Peyer's patch (tissue), 4 donors: ENCODE measurements around the gene INHBA. TPM values are rescaled to one million over a fixed set of nuclear protein-coding genes. Genes with fewer than 3 reads are reported as not detected.

ENCODE experiments used
- DNase-seq, 3 donors: peaks; one replicate each; pipeline ENCODE4 v3.0.0-alpha.2; 2017 to 2019
- H3K27ac ChIP-seq, 4 donors: fragments of 200-600 bp; sonication (generic); one replicate each; pipeline ENCODE4 v1.5.1; 2016 to 2019
- H3K27me3 ChIP-seq, 2 donors: fragments of 200-600 bp; sonication (generic); one replicate each; pipeline ENCODE4 v1.5.1; 2019
- H3K36me3 ChIP-seq, 3 donors: fragments of 200-600 bp; sonication (generic); one replicate each; pipeline ENCODE4 v1.5.1; 2016 to 2019
- H3K4me1 ChIP-seq, 4 donors: fragments of 200-600 bp; sonication (generic); one replicate each; pipeline ENCODE4 v1.5.1; 2016 to 2019
- H3K4me3 ChIP-seq, 4 donors: fragments of 200-600 bp; sonication (generic); 1 replicate in 3 of 4; 2 replicates in 1 of 4; pipeline ENCODE4 v1.5.1; 2016 to 2019; ENCODE audit warnings: mild to moderate bottlenecking in 1 of 4
- H3K9me3 ChIP-seq, 4 donors: fragments of 200-600 bp; sonication (generic); one replicate each; pipeline ENCODE4 v1.5.1; 2016 to 2019; ENCODE audit warnings: mild to moderate bottlenecking in 1 of 4
- POLR2A ChIP-seq, 2 donors: fragments of 450-650 bp; IDR thresholded peaks; one replicate each; pipeline ENCODE4 v1.5.1; 2017; ENCODE audit warnings: antibody characterized with exemption in 2 of 2, mild to moderate bottlenecking in 2 of 2, moderate library complexity in 2 of 2
- total RNA-seq, 4 donors: library from RNA; depleted of rRNA; stranded (reverse); fragments of >200 nt; gene quantifications; one replicate each; pipeline ENCODE4 v1.1.0, GENCODE V29; 2016
- TF ChIP-seq, protein P1 (sequence below), 6 experiments: fragments of 450-650 bp in 4 of 6; fragments of 200-600 bp in 2 of 6; sonication (generic) in 1 of 6; IDR thresholded peaks; one replicate each; pipeline ENCODE4 v1.5.1; 2017 to 2019; ENCODE audit warnings: antibody characterized with exemption in 6 of 6, mild to moderate bottlenecking in 3 of 6, moderate library complexity in 1 of 6

INHBA gene
- total RNA-seq, 4 donors from 2014 or later = 0.19 to 1.7 (median 1.3) TPM; not detected in 1

DNA sequence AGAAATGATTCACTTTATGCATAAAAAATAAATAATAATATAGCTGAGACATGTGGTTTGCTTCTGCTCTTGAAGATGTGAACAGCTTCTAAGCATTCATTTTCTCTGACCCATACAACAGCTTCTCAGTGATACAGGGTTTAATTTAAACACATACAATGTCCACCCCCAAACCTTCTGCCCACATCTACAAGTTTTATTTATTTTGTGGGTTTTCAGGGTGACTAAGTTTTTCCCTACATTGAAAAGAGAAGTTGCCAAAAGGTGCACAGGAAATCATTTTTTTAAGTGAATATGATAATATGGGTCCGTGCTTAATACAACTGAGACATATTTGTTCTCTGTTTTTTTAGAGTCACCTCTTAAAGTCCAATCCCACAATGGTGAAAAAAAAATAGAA, 17.2 kb downstream of the INHBA start:
- no peak overlapping the region for H3K4me3 ChIP-seq
- H3K27me3 ChIP-seq = no peaks in the 10 kb centered on the region
- no peaks in the 10 kb centered on the region for H3K4me1 ChIP-seq
- H3K36me3 ChIP-seq = no peaks in the 10 kb centered on the region
- H3K27ac ChIP-seq = no peak overlapping the region
- TF ChIP-seq POLR2A (IDR thresholded peaks at IDR 0.05) = no peak
- TF ChIP-seq, protein P1, sequence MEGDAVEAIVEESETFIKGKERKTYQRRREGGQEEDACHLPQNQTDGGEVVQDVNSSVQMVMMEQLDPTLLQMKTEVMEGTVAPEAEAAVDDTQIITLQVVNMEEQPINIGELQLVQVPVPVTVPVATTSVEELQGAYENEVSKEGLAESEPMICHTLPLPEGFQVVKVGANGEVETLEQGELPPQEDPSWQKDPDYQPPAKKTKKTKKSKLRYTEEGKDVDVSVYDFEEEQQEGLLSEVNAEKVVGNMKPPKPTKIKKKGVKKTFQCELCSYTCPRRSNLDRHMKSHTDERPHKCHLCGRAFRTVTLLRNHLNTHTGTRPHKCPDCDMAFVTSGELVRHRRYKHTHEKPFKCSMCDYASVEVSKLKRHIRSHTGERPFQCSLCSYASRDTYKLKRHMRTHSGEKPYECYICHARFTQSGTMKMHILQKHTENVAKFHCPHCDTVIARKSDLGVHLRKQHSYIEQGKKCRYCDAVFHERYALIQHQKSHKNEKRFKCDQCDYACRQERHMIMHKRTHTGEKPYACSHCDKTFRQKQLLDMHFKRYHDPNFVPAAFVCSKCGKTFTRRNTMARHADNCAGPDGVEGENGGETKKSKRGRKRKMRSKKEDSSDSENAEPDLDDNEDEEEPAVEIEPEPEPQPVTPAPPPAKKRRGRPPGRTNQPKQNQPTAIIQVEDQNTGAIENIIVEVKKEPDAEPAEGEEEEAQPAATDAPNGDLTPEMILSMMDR (IDR thresholded peaks at IDR 0.05) = no peak
- H3K9me3 ChIP-seq = no peaks in the 10 kb centered on the region
- no peak for DNase-seq

DNA sequence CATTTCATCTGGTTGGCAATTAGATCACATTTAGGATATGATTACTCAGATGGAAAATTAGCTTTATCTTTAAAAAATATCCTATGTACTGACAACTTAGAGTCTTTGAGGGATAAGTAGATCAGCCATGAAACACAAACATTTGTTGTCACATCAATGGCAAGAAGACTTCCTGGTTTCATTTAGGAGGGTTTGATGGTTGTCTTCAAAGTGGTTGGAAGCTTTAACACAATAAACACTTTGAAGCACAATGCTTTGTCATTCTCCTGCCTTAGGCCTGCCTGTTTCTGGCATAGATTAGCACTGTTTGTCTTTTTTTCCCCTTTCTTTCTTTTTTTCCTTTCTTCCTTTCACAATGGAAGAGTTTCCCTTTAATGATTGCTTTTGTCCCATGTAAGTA, 20.5 kb downstream of the INHBA start:
- no peak for DNase-seq
- TF ChIP-seq POLR2A (IDR thresholded peaks at IDR 0.05) = no peak
- TF ChIP-seq, protein P1 (IDR thresholded peaks at IDR 0.05) = no peak
- H3K4me1 ChIP-seq = no peaks in the 10 kb centered on the region
- no peak overlapping the region for H3K27ac ChIP-seq
- no peaks in the 10 kb centered on the region for H3K36me3 ChIP-seq
- H3K9me3 ChIP-seq = no peaks in the 10 kb centered on the region
- no peak overlapping the region for H3K4me3 ChIP-seq
- H3K27me3 ChIP-seq = no peaks in the 10 kb centered on the region

DNA sequence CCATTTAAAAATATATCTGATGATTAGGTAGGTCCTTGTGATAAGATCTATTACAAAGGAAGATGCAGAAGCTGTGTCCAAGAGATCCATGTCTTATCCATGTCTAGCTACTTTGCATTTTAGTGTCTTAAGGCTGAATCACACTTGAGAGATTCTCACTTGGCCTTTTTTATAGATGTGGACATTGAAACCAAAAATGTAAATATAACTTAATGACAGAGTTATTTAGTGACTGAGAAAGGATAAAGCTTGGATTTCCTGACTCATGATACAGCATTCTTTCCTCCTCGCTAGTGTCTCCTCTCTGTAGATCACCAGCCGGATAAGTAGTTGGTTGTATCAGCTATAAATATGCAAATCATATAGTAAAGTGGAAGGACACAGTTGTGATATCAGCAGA, 23.3 kb downstream of the INHBA start:
- Histone ChIP-seq H3K27me3 (no peaks in the 10 kb centered on the region), H3K4me3 (no peak overlapping the region), H3K36me3 (no peaks in the 10 kb centered on the region), H3K27ac (no peak overlapping the region), H3K4me1 (no peaks in the 10 kb centered on the region), H3K9me3 (no peaks in the 10 kb centered on the region)
- TF ChIP-seq POLR2A (IDR thresholded peaks at IDR 0.05) = no peak
- TF ChIP-seq, protein P1 (IDR thresholded peaks at IDR 0.05) = no peak
- no peak for DNase-seq

DNA sequence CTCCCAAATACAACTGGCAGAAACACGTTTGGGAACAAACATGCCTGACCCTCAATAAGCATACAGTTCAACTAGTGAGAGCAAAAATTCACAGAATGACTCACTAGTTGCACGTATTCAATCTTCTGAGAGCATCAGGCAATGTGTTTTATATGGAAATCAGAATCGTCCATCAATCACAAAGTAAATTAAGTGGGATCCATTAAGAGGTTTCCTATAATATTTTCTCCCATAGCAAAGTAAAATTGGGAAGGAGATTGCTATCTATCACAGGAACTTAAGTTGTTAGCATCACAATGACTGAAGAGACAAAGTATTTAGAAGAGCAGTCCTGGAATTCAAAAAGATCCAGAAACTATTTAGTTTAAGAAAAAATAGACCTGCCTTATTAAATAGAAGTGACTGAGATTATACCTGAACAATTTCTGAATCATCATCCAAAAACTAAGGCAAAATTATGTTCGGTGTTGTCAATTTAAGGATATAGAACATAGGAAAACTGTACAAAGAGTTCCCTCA, 28.3 kb downstream of the INHBA start:
- Histone ChIP-seq H3K36me3 (no peaks in the 10 kb centered on the region), H3K4me1 (no peaks in the 10 kb centered on the region), H3K27me3 (no peaks in the 10 kb centered on the region), H3K4me3 (no peak overlapping the region), H3K27ac (no peak overlapping the region), H3K9me3 (no peaks in the 10 kb centered on the region)
- no peak for TF ChIP-seq POLR2A (IDR thresholded peaks at IDR 0.05)
- TF ChIP-seq, protein P1 (IDR thresholded peaks at IDR 0.05) = no peak
- DNase-seq = no peak

DNA sequence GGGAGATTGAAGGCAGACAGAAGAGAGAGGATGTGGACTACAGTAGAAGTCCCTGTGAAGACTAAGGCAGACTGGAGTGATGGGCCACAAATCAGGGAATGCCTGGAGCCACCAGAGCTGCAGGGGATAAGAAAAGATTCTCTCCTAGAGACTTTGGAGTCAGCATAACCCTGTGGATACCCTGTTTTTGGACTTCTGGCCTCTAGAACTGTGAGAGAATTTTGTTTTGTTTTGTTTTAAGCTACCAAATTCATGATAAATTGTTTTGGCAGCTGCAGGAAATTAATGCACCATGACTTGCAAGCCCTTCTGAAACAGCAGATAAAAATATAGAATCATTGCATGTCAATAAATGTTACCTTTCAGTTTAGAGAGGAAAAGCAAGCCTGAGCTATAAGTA, 41.3 kb downstream of the INHBA start:
- Histone ChIP-seq H3K9me3 (no peaks in the 10 kb centered on the region), H3K36me3 (no peaks in the 10 kb centered on the region)
- TF ChIP-seq, protein P1 (IDR thresholded peaks at IDR 0.05) = no peak
- TF ChIP-seq POLR2A (IDR thresholded peaks at IDR 0.05) = no peak

DNA sequence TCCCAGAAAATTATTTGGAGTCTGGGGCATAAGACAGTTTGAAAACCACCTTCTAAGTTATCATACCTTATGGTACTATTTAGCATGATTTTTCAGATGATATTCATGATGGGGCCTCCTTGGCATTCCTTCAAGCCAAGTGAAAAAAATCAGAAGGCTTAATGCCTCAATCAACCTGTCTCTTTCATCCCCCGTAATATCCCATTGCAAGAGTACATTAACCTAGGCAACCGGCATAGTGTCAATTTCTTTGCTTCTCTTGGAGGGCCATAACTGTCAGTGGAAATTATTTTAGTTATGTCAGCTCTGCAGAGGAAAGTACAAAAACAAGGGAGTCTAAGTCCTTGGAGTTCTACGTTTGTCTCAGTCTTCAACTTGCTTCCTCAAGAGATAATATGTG, 43.4 kb downstream of the INHBA start:
- no peaks in the 10 kb centered on the region for H3K36me3 ChIP-seq
- no peak overlapping the region for H3K27ac ChIP-seq
- no peaks in the 10 kb centered on the region for H3K4me1 ChIP-seq
- TF ChIP-seq, protein P1 (IDR thresholded peaks at IDR 0.05) = no peak
- no peak for TF ChIP-seq POLR2A (IDR thresholded peaks at IDR 0.05)
- H3K9me3 ChIP-seq = no peaks in the 10 kb centered on the region
- H3K4me3 ChIP-seq = no peak overlapping the region
- no peaks in the 10 kb centered on the region for H3K27me3 ChIP-seq
- DNase-seq = no peak

More for the DNA sequence above, 41.3 kb downstream of the INHBA start:
- Histone ChIP-seq H3K4me1 (no peaks in the 10 kb centered on the region), H3K27me3 (no peaks in the 10 kb centered on the region), H3K27ac (no peak overlapping the region), H3K4me3 (no peak overlapping the region)
- DNase-seq = no peak
